GM21529 (cell line): ENCODE data around the gene VASN.
A peak's percentile ranks its signal among the peaks of the same experiment; 100 is the strongest.

Experiments
- ATAC-seq: cut with Tn5 transposase; IDR thresholded peaks from one replicate; pipeline ENCODE4 v1.9.1; 2021; ENCODE audit not compliant: unreplicated experiment

VASN gene

DNA sequence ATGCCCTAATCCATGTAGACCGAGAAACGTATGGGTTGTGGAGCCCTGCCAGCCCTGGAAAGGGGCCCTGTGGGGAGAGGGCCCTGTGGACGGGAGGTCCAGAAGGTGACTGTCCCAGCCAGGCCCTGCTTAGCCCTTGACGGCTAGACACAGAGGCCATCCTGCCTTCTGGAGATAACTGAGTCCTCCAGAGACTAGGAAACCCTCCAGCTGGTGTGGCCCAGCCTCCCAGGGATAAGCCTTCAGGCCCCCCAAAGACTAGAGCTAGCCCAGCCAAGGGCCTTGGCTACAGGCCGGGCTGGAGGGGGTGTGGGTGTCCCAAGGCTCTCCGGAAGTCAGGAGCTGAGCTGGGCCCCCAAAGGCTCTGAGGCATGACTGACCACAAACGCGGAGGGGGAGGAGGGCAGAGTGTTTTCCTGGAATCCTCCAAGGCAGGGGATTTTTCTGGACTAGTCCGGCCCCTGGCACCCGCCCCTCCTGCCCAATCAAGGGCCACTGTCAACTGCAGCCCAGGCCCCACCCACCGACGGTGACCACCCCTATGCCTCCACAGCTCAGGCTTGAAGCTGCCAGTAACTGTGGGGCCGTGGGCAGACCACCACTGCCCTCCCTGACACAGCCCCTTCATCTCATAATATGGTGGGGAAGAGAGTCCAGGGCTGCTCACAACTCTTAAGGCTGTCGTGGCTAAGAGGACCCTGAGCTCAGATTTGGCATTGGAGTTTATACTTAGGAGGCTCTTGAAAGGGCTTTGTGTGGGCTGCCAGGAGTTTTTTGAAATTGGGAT lies 885 bp upstream of the VASN start:
- no peak for ATAC-seq

DNA sequence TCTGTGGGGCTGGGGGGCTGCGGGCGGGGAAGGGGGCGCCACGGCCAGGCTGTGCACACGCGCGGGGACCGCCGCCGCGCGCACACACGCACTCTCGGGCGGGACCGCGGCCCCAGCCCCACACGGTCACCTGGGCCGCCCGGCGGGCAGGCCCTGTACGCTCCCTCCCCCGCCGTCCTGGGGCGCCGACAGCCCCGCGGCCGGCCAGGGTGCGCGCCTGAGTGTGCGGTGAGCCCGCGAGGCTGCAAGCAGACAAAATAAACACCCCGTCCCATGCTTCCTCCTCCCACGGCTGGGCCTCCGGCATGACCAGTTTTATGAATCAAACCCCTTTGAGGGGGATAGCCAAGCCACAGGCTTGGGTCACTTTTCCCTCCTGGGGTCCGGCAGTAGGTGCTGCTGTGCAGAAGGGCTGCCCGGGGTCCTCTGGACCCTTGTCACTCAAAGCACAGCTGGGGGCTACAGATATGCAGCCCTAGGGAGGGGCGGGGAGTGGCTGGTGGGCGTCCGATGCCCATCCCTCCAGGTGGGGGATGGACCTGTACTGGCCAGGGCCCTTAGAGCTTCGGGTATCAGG lies 441 bp downstream of the VASN start:
- peak; percentile 45 for ATAC-seq

DNA sequence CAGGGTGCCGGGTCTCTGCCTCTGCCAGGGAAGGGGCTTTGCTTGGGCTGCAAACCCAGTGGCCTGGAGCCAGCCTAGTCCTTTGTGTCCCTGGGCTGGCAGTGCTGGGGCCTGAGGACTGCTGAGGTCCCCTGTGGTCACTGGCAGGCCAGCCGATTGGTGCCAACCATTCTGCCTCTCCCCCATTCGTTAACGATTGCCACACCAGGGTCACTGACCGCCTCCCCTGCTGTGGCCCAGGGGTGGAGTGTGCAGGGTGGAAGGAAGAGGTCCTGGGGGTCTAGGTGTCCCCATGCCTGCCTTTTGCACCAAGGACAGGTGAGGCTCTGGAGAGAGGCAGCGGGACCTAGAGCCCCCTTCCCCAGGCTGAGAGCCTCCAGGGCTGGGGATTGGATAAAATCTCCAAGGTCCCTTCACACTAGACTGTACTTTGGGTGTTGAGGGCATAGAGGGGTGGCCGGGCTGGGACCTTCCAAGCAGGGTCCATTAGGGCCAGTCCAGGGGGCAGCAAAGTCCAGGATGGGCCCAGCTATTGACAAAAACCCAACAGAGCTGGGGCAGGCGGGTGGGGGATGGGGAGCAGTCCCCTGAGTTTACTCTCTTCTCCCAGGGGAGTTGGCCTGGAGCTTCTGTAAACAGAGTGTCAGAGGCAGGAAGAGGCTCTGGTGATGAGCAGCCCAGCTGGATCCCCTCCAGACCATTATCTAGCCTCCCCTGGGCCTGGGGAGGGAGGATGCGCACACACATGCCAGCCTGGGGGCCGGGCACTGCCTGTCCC lies 1.1 kb downstream of the VASN start:
- no peak for ATAC-seq

DNA sequence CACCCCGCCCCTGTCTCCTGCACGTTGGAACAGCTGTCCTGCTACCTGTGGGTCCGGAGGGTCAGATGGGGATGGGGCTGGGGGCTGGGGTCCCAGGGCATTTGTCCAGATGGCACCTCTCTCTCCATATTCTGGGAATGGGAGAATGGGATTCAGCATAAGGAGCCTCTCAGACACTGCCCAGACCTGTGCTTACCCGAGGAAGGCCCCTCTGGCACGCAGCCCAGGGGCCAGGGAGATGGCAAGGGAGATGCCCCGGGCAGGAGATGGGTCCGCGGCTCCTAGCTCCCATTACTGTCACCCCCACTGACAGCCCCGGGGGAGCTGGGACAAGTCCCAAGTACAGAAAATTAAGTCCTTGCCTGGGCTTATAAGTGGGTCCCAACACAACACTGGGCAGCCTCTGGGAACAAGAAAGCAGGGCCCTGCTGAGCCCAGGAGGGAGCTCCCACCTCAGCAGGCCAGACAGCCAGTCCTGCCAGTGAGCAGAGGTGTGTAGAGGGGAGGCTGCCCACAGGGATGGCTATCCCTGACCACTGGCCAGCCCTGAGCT lies 1.8 kb downstream of the VASN start:
- ATAC-seq = no peak

DNA sequence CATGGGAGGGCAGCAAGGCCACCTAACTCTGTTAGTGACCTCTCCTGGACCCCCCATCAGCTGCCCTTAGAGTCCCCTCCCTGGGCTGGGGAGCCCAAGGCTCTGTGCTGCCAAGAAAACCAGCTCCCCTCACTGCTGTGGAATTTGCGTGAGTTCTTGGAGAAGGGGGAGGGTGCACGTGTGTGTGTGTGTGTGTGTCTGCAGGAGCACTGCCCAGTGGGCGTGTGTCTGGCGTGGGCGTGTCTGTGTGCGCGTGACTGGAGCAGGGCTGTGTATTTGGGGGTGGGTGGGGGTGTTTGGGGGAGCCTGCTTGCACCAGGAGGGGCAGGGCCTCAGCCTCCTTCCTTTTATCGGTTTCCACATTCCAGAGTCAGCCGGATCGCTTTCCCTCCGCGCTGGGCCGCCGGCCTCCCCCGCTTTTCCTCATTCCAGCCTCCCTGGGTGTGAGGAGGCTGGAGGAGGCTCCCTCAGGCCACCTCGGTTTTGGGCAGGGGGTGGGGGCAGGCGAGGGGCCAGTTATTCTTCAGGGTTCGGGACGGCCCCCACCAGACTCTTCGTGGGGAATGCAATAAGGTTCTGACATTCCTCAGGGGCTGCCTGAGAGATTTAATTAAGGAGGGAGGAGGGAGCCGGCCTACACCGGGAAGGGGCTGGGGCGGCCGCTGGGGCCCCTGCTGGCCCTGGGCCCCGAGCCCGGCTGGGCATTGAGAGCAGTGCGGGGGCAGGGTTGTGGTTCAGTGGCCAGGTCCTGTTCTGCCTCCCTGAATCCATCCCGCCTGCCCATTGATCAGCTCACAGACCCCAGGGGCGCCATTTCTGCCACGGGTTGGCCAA lies 2.5 kb downstream of the VASN start:
- no peak for ATAC-seq

DNA sequence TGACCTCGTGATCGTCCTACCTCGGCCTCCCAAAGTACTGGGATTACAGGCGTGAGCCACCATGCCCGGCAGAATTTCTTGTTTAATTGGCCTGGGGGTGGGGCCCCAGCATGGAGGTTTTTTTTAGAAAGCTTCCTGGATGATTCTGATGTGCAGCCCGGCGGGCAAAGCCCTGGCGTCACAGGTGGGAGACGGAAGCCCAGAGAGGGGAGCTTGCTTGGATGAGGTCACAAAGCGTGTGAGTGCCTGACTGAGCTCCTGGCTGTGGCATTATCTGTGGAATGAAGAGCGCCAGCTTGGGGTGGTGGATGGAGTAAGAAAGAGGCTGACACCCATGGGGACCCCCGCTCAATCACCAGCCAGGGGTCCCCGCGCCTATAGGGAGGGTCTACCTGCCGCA lies 4.1 kb downstream of the VASN start:
- ATAC-seq = no peak

DNA sequence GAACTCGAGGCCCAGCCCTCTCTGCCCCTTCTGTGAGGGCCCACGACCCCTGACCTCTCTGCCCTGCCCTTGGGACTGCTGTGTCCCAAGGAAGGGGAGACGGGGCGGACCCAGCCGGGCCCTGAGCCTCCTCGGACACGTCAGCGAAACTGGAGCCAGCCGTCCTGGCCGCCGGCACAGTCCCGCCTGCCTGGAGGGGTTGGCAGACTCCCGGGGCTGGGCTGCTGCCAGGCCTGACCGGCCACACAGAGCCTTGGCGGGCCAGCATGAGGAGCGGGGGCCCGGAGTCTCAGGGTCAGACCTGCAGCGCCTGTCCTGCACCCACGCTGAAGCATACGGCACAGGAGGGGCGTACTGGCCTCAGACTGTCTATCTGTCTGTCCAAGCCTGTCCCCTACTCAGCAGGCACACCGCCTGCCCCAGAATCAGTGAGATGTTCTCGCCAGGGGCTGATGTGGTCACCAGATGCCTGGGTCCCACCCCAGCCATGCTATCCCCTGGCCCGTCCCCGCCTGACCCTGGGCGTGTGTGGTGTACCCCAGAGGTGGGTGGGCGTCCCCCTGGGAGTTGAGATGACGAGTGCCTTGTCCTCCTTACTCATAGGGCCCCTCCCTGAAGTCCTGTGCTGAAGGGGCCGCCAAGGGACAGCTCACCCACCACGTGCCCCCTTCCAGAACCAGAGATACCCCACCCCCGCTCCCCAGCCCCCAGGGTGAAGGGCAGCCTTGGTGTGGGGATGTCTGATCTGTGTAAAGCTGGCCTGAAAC lies 4.7 kb downstream of the VASN start:
- no peak for ATAC-seq

DNA sequence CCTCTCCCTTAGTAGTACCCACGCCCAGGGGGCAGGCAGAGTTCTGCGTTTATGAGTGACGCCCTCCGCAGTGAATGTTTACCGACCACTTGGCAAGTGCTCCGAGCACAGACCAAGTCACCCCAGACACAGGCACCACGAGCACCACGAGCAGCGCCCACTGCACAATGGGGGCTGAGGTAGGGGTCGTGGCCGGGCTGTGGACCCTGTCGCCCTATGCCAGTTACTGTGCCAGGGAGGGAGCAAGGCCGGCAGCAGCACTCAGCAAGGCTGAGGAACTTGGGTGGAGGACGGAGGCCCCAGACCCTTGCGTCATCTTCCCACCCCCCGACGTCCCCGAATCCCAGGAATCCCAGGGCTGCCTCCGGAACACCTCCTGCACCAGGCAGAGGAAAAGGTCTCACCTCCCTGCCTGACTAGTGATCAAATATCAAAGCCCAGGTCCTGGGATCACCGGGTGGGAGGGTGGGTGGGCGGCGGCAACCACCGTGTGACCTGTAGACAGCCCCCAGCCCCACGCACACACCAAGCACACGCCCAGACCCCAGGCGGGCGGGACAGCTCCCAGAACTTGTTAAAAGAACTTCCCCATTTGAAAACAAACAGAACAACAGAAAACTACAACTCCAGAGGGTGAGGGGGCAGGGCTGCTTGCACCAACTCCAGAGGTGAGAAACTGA lies 5.4 kb downstream of the VASN start:
- no peak for ATAC-seq

DNA sequence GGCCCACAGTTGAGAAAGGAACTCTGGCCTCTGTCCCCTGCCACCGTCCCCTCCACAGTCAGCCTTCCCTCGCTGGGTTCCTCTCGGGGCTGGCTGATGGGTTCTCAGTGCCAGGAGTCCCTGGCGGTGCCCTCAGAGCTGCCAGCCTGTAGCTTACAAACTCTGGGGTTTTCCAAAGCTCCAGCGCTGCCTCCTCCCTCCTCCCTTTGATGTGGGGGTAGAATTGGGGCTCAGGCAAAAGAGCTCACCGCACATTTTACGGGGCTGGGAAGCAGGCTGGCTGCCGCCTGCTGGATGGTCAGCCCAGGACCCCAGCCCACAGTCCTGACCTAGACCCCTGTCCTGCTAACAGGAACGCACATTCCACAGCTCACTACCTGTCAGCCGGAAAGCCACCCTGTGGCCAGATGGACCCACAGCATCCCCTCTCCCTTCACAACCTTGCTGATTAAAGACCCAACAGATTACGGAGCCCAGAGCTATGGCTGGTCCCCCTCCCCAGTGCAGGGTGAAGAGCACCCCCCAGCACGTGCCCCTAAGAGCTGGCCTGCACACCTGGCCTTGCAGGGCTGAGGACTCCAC lies 6.0 kb downstream of the VASN start:
- ATAC-seq = no peak

DNA sequence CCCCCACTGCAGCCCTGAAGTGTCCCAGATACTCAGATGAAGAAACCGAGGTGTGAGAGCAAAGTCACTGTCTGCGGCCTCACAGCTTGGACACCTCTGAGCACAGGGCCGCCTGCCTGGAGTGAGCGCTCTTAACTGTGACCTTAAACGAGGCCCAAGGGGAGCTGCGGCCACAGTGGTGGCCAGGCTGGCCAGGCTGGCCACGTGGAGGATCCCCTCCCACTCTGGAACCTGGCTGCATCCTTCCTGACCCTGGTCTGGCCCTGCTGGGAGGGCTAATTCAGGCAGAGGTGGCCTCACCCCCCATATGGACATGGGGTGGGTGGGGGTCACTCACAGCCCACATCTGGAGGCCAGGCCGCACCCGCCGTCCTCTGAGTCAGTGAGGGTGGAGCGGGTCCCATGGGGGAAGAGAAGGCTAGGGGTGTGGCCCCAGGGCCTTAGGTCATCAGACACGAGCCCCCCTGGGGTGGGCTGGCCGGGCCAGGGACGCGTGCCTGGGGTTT lies 6.6 kb downstream of the VASN start:
- ATAC-seq = no peak

DNA sequence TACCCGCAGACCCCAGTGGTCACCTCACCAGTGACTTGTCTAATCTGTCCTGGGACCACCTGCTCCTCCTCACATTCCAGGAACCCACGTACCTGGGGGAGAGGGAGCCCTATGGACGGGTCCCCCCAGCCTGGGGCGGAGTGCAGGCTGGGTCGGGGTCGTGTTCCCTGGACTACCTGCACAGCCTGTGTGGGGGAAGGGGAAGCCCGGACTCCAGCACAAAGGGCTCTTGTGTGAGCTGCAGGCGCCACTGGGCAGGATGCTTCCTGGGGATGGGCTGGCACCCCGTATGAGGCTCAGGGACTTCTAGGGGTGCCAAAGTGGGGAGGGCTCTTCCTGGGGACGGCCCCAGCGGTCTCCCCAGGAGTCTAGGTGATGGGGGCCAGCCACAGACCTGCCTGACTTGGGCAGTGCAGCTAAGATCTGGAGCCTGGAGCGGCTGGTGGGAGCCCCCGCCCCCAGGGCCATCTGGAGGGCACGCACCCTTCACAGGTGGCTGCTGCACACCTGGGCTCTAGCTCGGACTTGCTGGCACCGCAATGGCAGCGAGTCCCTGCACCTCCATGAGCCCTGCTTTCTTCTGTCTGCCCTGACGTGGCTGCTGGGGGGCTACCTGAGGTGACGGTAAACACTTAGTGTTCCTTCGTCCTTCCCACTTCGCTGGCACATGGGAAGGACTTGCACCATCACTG lies 7.5 kb downstream of the VASN start:
- ATAC-seq = no peak

DNA sequence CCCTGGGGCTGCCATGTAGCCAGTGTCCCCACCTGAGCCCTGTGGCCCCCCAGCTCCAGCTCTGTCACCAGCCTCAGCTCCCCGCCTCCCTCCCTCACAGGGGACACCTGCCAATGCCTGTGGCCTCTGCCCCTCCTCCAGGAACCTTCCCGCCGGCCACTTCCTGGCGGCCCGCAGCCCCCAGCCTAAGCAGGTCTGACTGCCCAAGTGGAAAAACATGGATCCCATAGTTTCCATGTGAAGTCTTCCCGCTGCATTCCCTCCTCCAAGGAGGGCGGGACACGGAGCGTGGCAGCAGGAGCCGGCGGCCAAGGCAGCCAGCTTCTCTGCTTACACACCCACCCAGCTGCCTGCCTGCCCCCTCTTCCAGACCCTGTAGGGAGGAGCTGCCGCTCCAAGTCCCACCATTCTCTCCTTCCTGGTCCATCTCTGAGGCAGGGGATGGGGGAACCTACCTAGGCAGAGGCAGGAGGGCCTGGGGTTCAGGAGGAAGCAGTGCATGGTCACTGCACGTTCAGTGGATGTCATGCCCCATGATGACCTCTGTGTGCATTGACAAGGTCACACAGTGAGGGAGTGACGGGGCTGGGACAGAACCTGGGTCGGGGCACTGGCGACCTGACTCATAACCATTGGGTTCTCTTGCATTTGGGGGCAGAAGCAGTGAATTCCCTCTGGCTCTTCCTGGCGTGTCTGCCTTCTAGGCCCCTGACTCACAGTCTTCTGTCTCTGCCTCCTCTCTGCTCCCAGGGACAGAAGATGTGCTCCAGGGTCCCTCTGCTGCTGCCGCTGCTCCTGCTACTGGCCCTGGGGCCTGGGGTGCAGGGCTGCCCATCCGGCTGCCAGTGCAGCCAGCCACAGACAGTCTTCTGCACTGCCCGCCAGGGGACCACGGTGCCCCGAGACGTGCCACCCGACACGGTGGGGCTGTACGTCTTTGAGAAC lies 8.7 kb downstream of the VASN start:
- no peak for ATAC-seq

DNA sequence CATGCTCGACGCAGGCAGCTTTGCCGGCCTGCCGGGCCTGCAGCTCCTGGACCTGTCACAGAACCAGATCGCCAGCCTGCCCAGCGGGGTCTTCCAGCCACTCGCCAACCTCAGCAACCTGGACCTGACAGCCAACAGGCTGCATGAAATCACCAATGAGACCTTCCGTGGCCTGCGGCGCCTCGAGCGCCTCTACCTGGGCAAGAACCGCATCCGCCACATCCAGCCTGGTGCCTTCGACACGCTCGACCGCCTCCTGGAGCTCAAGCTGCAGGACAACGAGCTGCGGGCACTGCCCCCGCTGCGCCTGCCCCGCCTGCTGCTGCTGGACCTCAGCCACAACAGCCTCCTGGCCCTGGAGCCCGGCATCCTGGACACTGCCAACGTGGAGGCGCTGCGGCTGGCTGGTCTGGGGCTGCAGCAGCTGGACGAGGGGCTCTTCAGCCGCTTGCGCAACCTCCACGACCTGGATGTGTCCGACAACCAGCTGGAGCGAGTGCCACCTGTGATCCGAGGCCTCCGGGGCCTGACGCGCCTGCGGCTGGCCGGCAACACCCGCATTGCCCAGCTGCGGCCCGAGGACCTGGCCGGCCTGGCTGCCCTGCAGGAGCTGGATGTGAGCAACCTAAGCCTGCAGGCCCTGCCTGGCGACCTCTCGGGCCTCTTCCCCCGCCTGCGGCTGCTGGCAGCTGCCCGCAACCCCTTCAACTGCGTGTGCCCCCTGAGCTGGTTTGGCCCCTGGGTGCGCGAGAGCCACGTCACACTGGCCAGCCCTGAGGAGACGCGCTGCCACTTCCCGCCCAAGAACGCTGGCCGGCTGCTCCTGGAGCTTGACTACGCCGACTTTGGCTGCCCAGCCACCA lies 9.7 kb downstream of the VASN start:
- ATAC-seq = no peak

DNA sequence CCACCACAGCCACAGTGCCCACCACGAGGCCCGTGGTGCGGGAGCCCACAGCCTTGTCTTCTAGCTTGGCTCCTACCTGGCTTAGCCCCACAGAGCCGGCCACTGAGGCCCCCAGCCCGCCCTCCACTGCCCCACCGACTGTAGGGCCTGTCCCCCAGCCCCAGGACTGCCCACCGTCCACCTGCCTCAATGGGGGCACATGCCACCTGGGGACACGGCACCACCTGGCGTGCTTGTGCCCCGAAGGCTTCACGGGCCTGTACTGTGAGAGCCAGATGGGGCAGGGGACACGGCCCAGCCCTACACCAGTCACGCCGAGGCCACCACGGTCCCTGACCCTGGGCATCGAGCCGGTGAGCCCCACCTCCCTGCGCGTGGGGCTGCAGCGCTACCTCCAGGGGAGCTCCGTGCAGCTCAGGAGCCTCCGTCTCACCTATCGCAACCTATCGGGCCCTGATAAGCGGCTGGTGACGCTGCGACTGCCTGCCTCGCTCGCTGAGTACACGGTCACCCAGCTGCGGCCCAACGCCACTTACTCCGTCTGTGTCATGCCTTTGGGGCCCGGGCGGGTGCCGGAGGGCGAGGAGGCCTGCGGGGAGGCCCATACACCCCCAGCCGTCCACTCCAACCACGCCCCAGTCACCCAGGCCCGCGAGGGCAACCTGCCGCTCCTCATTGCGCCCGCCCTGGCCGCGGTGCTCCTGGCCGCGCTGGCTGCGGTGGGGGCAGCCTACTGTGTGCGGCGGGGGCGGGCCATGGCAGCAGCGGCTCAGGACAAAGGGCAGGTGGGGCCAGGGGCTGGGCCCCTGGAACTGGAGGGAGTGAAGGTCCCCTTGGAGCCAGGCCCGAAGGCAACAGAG lies 10.5 kb downstream of the VASN start:
- ATAC-seq = no peak

DNA sequence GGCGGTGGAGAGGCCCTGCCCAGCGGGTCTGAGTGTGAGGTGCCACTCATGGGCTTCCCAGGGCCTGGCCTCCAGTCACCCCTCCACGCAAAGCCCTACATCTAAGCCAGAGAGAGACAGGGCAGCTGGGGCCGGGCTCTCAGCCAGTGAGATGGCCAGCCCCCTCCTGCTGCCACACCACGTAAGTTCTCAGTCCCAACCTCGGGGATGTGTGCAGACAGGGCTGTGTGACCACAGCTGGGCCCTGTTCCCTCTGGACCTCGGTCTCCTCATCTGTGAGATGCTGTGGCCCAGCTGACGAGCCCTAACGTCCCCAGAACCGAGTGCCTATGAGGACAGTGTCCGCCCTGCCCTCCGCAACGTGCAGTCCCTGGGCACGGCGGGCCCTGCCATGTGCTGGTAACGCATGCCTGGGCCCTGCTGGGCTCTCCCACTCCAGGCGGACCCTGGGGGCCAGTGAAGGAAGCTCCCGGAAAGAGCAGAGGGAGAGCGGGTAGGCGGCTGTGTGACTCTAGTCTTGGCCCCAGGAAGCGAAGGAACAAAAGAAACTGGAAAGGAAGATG lies 11.2 kb downstream of the VASN start:
- ATAC-seq = no peak
